Prostate gland (tissue), 2 donors: ENCODE data around the gene NUP50. TPM values are rescaled to one million over a fixed set of nuclear protein-coding genes. Genes with fewer than 3 reads are reported as not detected.
A peak's percentile ranks its signal among the peaks of the same experiment; 100 is the strongest.

Source experiments
- DNase-seq: peaks from one replicate; pipeline ENCODE4 v3.0.0-alpha.2; 2019; ENCODE audit warnings: low spot score
- H3K27ac ChIP-seq, 2 donors: fragments of 200-600 bp; sonication (generic); 2 replicates each; pipeline ENCODE4 v1.5.1; 2017 to 2019
- H3K27me3 ChIP-seq: fragments of 200-600 bp; sonication (generic); replicated peaks from 2 replicates; pipeline ENCODE4 v1.5.1; 2019; ENCODE audit not compliant: insufficient read depth
- H3K36me3 ChIP-seq, 2 donors: fragments of 200-600 bp; sonication (generic); 1 replicate in 1 of 2; 2 replicates in 1 of 2; pipeline versions ENCODE4 v1.5.1 to v1.8.1; 2017 to 2019
- H3K4me1 ChIP-seq: fragments of 200-600 bp; sonication (generic); replicated peaks from 2 replicates; pipeline ENCODE4 v1.5.1; 2019
- H3K4me3 ChIP-seq, 2 donors: fragments of 200-600 bp; sonication (generic); 2 replicates each; pipeline ENCODE4 v1.5.1; 2017 to 2019
- H3K9me3 ChIP-seq: fragments of 200-600 bp; sonication (generic); 2 replicates; pipeline ENCODE4 v1.5.1; 2017
- POLR2A ChIP-seq: fragments of 450-650 bp; IDR thresholded peaks from one replicate; pipeline ENCODE4 v1.6.1; 2016; ENCODE audit warnings: antibody characterized with exemption, mild to moderate bottlenecking
- POLR2AphosphoS5 ChIP-seq: sonication (generic); formaldehyde crosslinking; IDR thresholded peaks from one replicate; pipeline ENCODE4 v1.6.1; 2017; ENCODE audit warnings: antibody characterized with exemption
- WGBS: methylation state at CpG from one replicate; pipeline ENCODE4 v1.1.5; 2018; 5-methylcytosine and 5-hydroxymethylcytosine counted together
- intact Hi-C: fragments of 100-400 bp; cut with DNase I; formaldehyde crosslinking; loops from one replicate; pipeline ENCODE4 v1.14.2; 2022
- total RNA-seq, 2 donors: library from RNA; depleted of rRNA; stranded (reverse); fragments of >200 nt; gene quantifications; one replicate each; pipeline ENCODE4 v1.1.0, GENCODE V29; 2016
- TF ChIP-seq, protein P1 (sequence below), 4 experiments: fragments of 200-600 bp in 2 of 4; fragments of 450-650 bp in 2 of 4; sonication (generic) in 2 of 4; IDR thresholded peaks; 1 replicate in 3 of 4; 2 replicates in 1 of 4; pipeline ENCODE4 v1.5.1; 2016 to 2019; ENCODE audit warnings: antibody characterized with exemption in 4 of 4, mild to moderate bottlenecking in 2 of 4, moderate library complexity in 2 of 4

The NUP50 gene
- total RNA-seq, 2 donors from 2014 or later, result 51.4 to 101 TPM

DNA sequence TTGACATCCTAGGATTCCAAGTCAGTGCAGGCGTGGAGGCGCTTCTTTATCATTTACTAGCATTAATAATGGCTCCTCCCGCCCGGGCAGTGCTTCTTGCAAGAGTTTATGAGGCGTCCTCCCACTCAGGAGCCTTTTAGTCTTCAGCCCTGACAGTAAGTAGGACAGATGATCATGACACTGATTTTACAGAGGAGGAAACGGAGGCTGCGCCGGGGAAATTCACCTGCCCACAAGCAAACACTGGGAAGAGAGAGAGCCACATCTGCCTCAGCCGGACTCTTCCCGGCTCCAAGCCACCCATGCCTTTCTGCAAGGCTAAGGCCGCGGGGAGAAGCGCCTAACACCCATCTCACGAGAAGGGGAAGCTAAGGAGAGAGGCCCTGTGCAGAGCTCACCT, 41.1 kb downstream of the NUP50 start:
- 71% methylated on average over 14 of the region's 14 CpGs for WGBS
- no peak for DNase-seq
- Histone ChIP-seq H3K9me3 (no peaks in the 10 kb centered on the region), H3K4me3 (no peak overlapping the region), H3K27me3 (no peaks in the 10 kb centered on the region), H3K4me1 (no peaks in the 10 kb centered on the region), H3K27ac (no peak overlapping the region), H3K36me3 (peaks cover 0 to 6% of the 10 kb centered on the region in 2 donors)
- TF ChIP-seq, protein P1, sequence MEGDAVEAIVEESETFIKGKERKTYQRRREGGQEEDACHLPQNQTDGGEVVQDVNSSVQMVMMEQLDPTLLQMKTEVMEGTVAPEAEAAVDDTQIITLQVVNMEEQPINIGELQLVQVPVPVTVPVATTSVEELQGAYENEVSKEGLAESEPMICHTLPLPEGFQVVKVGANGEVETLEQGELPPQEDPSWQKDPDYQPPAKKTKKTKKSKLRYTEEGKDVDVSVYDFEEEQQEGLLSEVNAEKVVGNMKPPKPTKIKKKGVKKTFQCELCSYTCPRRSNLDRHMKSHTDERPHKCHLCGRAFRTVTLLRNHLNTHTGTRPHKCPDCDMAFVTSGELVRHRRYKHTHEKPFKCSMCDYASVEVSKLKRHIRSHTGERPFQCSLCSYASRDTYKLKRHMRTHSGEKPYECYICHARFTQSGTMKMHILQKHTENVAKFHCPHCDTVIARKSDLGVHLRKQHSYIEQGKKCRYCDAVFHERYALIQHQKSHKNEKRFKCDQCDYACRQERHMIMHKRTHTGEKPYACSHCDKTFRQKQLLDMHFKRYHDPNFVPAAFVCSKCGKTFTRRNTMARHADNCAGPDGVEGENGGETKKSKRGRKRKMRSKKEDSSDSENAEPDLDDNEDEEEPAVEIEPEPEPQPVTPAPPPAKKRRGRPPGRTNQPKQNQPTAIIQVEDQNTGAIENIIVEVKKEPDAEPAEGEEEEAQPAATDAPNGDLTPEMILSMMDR (IDR thresholded peaks at IDR 0.05), result no peak
- no peak for TF ChIP-seq POLR2A
- TF ChIP-seq POLR2AphosphoS5, result no peak
- intact Hi-C loops, result no loop called here

DNA sequence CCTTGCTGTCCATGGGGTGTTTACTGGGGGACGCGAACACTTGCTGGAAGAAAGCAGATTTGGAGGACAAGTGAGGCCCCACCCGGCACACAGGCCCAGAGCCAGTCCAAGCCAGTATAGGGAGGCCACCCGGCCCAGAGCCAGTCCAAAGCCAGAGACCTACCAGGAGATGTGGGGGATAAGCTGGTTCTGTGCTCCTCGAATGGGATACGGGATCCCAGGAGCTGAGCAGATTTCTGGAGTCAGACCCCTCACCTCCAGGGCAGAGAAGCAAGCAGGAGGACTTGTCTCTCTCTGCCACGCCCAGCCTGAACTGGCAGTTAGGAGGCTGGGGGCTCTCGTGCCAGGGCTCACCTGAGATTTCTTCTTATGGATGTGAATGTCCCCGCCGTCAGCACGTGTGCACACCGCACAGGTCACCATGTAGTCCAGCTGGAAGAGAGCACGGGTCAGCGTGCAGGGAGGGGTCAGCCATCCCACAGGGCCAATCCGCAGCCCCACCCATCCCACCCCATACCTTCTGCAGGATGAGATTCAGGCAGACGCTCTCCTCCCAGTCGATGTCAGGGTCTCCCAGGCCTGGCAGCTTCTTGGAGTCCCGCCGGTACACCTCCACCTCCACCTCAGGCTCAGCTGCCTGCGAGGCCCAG, 41.7 kb downstream of the NUP50 start:
- intact Hi-C loops, result no loop called here
- DNase-seq, result no peak
- TF ChIP-seq POLR2AphosphoS5 (no peak), POLR2A (no peak)
- TF ChIP-seq, protein P1 (IDR thresholded peaks at IDR 0.05), result no peak
- no peaks in the 10 kb centered on the region for H3K9me3 ChIP-seq
- H3K4me1 ChIP-seq, result no peaks in the 10 kb centered on the region
- no peaks in the 10 kb centered on the region for H3K27me3 ChIP-seq
- no peak overlapping the region for H3K4me3 ChIP-seq
- H3K27ac ChIP-seq, result no peak overlapping the region
- peaks cover 0 to 6% of the 10 kb centered on the region in 2 donors for H3K36me3 ChIP-seq
- 87% methylated on average over 20 of the region's 20 CpGs for WGBS

DNA sequence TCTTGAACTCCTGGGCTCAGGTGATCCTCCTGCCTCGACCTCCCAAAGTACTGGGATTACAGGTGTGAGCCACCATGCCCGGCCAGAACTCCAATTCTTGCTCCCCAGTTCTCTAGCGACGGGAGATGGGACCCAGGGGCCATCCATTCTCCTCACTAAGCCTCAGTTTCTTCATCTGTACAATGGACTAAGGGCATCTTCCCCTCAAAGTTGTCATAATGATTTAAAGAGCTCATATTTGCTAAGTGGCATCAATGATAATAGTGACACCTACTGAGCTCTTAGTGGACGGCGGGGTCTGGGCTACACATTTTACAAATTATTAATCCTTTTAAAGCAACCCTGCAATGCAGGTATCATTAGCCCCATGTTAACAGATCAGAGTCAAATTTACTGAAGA, 42.5 kb downstream of the NUP50 start:
- Histone ChIP-seq H3K36me3 (peaks cover 0 to 6% of the 10 kb centered on the region in 2 donors), H3K27ac (no peak overlapping the region), H3K4me3 (no peak overlapping the region), H3K9me3 (no peaks in the 10 kb centered on the region), H3K27me3 (no peaks in the 10 kb centered on the region), H3K4me1 (no peaks in the 10 kb centered on the region)
- DNase-seq, result no peak
- TF ChIP-seq, protein P1 (IDR thresholded peaks at IDR 0.05), result no peak
- TF ChIP-seq POLR2A, result no peak
- no peak for TF ChIP-seq POLR2AphosphoS5
- intact Hi-C loops, result no loop called here
- WGBS, result 95% methylated on average over 6 of the region's 6 CpGs

- no peak overlapping the region for H3K27ac ChIP-seq
- H3K4me1 ChIP-seq, result no peaks in the 10 kb centered on the region
- no peaks in the 10 kb centered on the region for H3K27me3 ChIP-seq
- DNase-seq, result no peak
- 93% methylated on average over 13 of the region's 13 CpGs for WGBS
- no peak overlapping the region for H3K4me3 ChIP-seq
- intact Hi-C loops, result no loop called here
- H3K36me3 ChIP-seq, result peaks cover 0 to 5% of the 10 kb centered on the region in 2 donors
- no peaks in the 10 kb centered on the region for H3K9me3 ChIP-seq
- no peak for TF ChIP-seq POLR2A
- TF ChIP-seq, protein P1 (IDR thresholded peaks at IDR 0.05), result no peak
- TF ChIP-seq POLR2AphosphoS5, result no peak
Observed at GRCh38 chr22:45207533-45207932, 43.8 kb downstream of the NUP50 start.

GRCh38 chr22:45207981-45208664, 44.4 kb downstream of the NUP50 start:
- no peaks in the 10 kb centered on the region for H3K9me3 ChIP-seq
- DNase-seq, result peak; percentile 53
- no peaks in the 10 kb centered on the region for H3K4me1 ChIP-seq
- H3K36me3 ChIP-seq, result no peaks in the 10 kb centered on the region
- WGBS, result 60% methylated on average over 24 of the region's 24 CpGs
- TF ChIP-seq POLR2AphosphoS5, result peak; percentile 34
- TF ChIP-seq, protein P1 (IDR thresholded peaks at IDR 0.05), result no peak
- TF ChIP-seq POLR2A, result no peak
- intact Hi-C loops, result no loop called here
- no peaks in the 10 kb centered on the region for H3K27me3 ChIP-seq
- peak overlapping the region; percentile 9 to 31 for H3K27ac ChIP-seq
- no peak overlapping the region for H3K4me3 ChIP-seq
